NOMO-1 (cell line): ENCODE results near the gene PTPN22.

Source experiments
- DNase-seq, 2 experiments: peaks; one replicate each; lab custom pipeline; 2025; ENCODE audit not compliant: unreplicated experiment in 2 of 2; lab: John Stamatoyannopoulos, UW

The PTPN22 gene

DNA sequence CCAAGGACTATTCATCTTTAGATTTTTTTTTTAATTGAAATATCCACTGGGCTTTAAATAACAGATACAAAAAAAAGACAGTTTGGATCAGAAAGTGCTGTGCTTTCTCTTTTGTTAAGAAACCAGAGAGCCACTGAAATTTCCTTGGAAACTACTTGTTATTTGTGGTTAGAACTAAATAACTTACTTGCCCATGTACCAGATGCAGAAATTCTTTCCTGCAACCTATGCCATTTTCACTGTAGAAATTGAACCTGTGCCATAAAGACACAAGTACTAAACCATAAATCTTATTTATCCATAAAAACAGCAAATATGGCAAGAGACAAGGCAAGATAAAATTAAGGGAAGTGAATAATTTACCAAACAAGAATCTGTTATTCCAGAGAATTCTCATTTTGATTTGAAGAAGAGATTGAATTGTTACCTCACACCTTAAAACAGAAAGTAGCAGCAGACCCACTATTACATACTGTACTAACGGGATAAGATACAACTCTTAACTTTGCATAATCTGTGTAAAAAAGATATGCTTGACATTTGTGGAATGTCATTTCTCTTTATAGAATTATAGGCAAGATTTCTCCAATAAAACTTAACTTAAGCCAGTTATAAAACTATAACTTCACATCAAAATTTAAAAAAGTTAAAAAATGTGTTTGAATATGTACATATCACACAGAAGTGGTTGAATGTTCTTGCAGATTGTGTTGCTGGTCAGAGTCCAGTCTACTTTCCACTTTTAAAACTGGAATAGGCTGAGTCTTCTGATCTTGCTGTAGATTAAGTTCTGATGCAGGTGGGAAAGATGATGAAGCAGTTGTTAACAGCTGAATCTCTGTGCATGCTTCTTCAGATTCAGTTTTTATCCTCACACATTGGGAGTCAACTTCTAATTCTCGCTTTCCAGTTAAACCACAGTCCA lies 105.9 kb downstream of the PTPN22 start:
- DNase-seq: no peak
